ENCODE data around the gene FBXO8. TPM values are rescaled to one million over a fixed set of nuclear protein-coding genes. Genes with fewer than 3 reads are reported as not detected.

The FBXO8 gene
- total RNA-seq, 4 donors from 2014 or later, result 14.3 to 61.9 (median 37.2) TPM

DNA sequence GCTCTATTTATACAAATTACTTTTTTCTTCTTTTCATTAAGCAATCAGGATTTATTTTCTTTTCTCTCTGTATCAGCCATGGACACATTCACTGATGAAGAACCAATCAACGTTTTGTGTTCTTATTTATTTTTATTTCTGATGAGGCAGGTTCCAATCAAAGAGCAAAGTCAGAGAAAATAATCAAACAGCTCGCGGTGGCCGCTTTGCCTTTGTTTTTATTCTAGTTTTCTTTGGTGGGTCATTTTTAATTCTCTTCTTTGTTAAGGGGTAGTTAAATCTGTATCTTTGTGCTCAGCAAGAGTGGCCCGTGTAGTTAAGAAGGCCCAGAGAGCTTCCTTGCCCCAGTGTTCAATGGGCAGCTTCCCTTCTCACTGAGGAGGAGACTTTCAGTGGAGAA is 71.4 kb downstream of the FBXO8 start:
- Histone ChIP-seq H3K27ac (no peak overlapping the region), H3K27me3 (peaks cover 28 to 76% of the 10 kb centered on the region in 2 donors), H3K9me3 (no peaks in the 10 kb centered on the region), H3K4me1 (peaks cover 0 to 3% of the 10 kb centered on the region in 2 donors), H3K36me3 (no peaks in the 10 kb centered on the region), H3K4me3 (no peak overlapping the region)
- DNase-seq, result no peak
- no peak for TF ChIP-seq POLR2A (IDR thresholded peaks at IDR 0.05)
- TF ChIP-seq, protein P1, sequence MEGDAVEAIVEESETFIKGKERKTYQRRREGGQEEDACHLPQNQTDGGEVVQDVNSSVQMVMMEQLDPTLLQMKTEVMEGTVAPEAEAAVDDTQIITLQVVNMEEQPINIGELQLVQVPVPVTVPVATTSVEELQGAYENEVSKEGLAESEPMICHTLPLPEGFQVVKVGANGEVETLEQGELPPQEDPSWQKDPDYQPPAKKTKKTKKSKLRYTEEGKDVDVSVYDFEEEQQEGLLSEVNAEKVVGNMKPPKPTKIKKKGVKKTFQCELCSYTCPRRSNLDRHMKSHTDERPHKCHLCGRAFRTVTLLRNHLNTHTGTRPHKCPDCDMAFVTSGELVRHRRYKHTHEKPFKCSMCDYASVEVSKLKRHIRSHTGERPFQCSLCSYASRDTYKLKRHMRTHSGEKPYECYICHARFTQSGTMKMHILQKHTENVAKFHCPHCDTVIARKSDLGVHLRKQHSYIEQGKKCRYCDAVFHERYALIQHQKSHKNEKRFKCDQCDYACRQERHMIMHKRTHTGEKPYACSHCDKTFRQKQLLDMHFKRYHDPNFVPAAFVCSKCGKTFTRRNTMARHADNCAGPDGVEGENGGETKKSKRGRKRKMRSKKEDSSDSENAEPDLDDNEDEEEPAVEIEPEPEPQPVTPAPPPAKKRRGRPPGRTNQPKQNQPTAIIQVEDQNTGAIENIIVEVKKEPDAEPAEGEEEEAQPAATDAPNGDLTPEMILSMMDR (IDR thresholded peaks at IDR 0.05), result no peak
- intact Hi-C loops (cut with DNase I; ENCODE audit: low total_unique reads), result no loop called here

DNA sequence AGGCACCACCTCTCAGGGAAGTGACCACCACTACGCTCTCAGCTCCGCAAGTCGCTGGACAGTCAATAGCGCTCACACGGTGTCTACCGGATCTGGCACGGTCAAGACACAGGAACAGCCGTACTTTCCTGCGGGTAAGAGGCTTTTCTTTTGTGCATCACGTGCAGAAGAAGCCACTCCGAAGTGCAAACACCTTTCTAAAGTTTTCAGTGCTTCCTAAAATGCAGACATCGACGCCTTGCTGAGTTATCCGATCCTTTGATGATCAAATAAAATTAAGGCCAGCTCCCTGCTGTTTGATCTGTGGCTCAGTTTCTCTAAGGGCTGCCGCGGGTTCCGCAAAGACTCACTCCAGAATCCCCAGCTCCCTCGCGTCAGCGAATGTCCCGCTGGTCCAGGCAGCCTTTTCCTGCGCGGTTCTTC is 71.8 kb downstream of the FBXO8 start:
- no peak for TF ChIP-seq POLR2A (IDR thresholded peaks at IDR 0.05)
- TF ChIP-seq, protein P1 (IDR thresholded peaks at IDR 0.05), result no peak
- Histone ChIP-seq H3K4me3 (no peak overlapping the region), H3K4me1 (no peaks in the 10 kb centered on the region), H3K27me3 (peaks cover 24 to 72% of the 10 kb centered on the region in 2 donors), H3K9me3 (no peaks in the 10 kb centered on the region), H3K36me3 (no peaks in the 10 kb centered on the region), H3K27ac (no peak overlapping the region)
- intact Hi-C loops (cut with DNase I; ENCODE audit: low total_unique reads), result no loop called here
- no peak for DNase-seq

DNA sequence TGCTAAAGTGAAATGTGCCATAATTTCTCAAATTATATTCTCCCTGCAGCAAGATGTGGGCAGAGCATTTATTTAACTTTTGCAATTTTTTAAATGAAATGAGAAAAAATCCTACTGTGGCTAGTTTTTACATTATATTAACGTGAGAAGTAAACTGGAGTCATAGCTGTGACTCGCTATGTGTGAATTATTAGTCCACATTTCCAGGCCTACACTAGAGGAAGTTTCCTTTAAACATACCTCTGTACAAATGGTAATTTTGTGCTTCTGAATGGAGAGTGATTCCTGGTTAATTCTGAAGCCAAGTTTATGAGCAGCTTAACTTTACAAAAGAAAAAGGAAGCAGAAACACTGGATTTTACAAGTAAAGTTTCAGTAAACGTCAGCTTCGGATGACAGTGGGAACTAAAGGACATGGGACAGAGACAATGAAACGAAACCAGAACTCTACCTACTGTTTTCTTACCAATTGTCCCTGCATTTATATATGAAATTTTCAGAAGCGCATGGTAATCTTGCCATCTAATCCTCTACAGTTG is 72.4 kb downstream of the FBXO8 start:
- Histone ChIP-seq H3K27ac (no peak overlapping the region), H3K36me3 (no peaks in the 10 kb centered on the region), H3K4me1 (no peaks in the 10 kb centered on the region), H3K27me3 (peaks cover 21 to 66% of the 10 kb centered on the region in 2 donors), H3K9me3 (no peaks in the 10 kb centered on the region), H3K4me3 (no peak overlapping the region)
- no peak for DNase-seq
- TF ChIP-seq POLR2A (IDR thresholded peaks at IDR 0.05), result no peak
- TF ChIP-seq, protein P1 (IDR thresholded peaks at IDR 0.05), result no peak
- intact Hi-C loops (cut with DNase I; ENCODE audit: low total_unique reads), result no loop called here

DNA sequence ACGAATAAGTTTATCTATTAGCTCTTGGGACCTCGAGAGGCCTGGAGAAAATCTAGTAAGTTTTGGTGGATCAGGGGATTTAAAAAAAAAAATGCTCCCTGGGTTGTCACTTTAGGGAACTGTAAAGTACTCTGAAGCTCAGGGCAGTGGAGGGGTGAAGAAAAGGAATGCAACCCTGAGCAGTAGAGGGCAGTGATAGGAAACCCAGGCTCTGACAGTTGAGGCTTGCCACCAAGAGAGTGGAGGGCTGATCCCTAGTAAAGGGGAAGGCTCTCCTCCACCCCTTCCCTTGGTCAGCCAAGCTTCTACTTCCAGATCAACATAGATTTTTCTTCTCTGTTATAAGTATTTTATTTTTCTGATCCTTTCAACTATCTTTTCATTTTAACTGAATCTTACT is 73.1 kb downstream of the FBXO8 start:
- H3K9me3 ChIP-seq, result no peaks in the 10 kb centered on the region
- intact Hi-C loops (cut with DNase I; ENCODE audit: low total_unique reads), result no loop called here
- H3K4me1 ChIP-seq, result no peaks in the 10 kb centered on the region
- H3K27ac ChIP-seq, result no peak overlapping the region
- peaks cover 17 to 59% of the 10 kb centered on the region in 2 donors for H3K27me3 ChIP-seq
- TF ChIP-seq POLR2A (IDR thresholded peaks at IDR 0.05), result no peak
- TF ChIP-seq, protein P1 (IDR thresholded peaks at IDR 0.05), result no peak
- no peaks in the 10 kb centered on the region for H3K36me3 ChIP-seq
- DNase-seq, result no peak
- H3K4me3 ChIP-seq, result no peak overlapping the region

DNA sequence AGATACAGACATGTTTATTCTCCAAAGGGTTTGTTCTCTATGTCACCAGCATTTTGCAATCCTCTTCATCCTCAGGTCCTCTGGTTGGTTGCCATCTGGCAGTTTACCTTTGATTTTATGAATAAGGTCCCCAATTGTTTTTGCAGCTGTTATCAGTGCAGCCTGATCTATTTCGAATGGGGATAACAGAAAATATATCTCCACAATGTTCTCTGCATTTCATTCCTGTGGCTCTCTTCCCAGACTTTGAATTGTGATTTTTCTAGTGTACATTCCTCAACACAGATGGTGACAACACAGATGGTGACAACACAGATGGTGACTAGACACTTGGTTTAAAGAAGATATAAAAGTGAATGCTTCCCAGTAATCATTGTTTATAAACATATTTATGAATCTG is 74.1 kb downstream of the FBXO8 start:
- H3K4me3 ChIP-seq, result no peak overlapping the region
- intact Hi-C loops (cut with DNase I; ENCODE audit: low total_unique reads), result no loop called here
- no peak overlapping the region for H3K27ac ChIP-seq
- peaks cover 8 to 49% of the 10 kb centered on the region in 2 donors for H3K27me3 ChIP-seq
- H3K36me3 ChIP-seq, result no peaks in the 10 kb centered on the region
- TF ChIP-seq, protein P1 (IDR thresholded peaks at IDR 0.05), result no peak
- no peak for TF ChIP-seq POLR2A (IDR thresholded peaks at IDR 0.05)
- DNase-seq, result no peak
- no peaks in the 10 kb centered on the region for H3K4me1 ChIP-seq
- H3K9me3 ChIP-seq, result no peaks in the 10 kb centered on the region

Data from uterus (tissue), 4 donors.